Erythroblast (primary cell): ENCODE measurements around the gene DHX30.
"Not testable (repeated sequence)": the region's sequence is repeated elsewhere in the genome, so short reads cannot be mapped to it uniquely, and the experiment has no call there.

Source experiments
- DNase-seq, 2 experiments: peaks; one replicate each; lab custom pipeline; 2025; lab: John Stamatoyannopoulos, UW
- GATA1 ChIP-seq: IDR thresholded peaks from 2 replicates; pipeline ENCODE4 v1.6.1; 2011; ENCODE audit warnings: low read depth, mild to moderate bottlenecking, control low read depth, low read length, moderate library complexity
- POLR2A ChIP-seq: IDR thresholded peaks from 2 replicates; pipeline ENCODE4 v1.6.1; 2011; ENCODE audit warnings: mild to moderate bottlenecking, low read length

DHX30 gene

GRCh38 chr3:47871389-47871788 is 68.5 kb downstream of the DHX30 start:
- TF ChIP-seq POLR2A (no peak), GATA1 (no peak)
- DNase-seq: peak; percentile 84 to 94

GRCh38 chr3:47872916-47873315 is 70.0 kb downstream of the DHX30 start:
- DNase-seq: no peak
- TF ChIP-seq GATA1 (no peak), POLR2A (no peak)

GRCh38 chr3:47874438-47874837 is 71.5 kb downstream of the DHX30 start:
- TF ChIP-seq POLR2A: no peak
- DNase-seq: no peak

GRCh38 chr3:47874913-47875312 is 72.0 kb downstream of the DHX30 start:
- TF ChIP-seq POLR2A (no peak), GATA1 (no peak)
- peak; percentile 19 to 24 for DNase-seq

GRCh38 chr3:47877290-47877689 is 74.4 kb downstream of the DHX30 start:
- TF ChIP-seq GATA1: no peak
- no peak for DNase-seq

GRCh38 chr3:47877719-47878118 is 74.8 kb downstream of the DHX30 start:
- TF ChIP-seq POLR2A (no peak), GATA1 (no peak)
- DNase-seq: no peak

- TF ChIP-seq POLR2A: no peak
- no peak for TF ChIP-seq GATA1
- no peak for DNase-seq
These were observed 79.4 kb downstream of the DHX30 start for GRCh38 chr3:47882338-47882737.

- DNase-seq: no peak
- no peak for TF ChIP-seq GATA1
- no peak for TF ChIP-seq POLR2A
These were observed 81.7 kb downstream of the DHX30 start for GRCh38 chr3:47884603-47885002.

GRCh38 chr3:47885168-47885567 is 82.2 kb downstream of the DHX30 start:
- no peak for DNase-seq

GRCh38 chr3:47887991-47888390 is 85.1 kb downstream of the DHX30 start:
- DNase-seq: not testable (repeated sequence)

More at GRCh38 chr3:47885168-47885567, 82.2 kb downstream of the DHX30 start:
- TF ChIP-seq POLR2A: no peak

- TF ChIP-seq GATA1 (no peak), POLR2A (no peak)
These were observed 86.2 kb downstream of the DHX30 start for GRCh38 chr3:47888986-47889757.

GRCh38 chr3:47890126-47890827 is 87.3 kb downstream of the DHX30 start:
- no peak for TF ChIP-seq GATA1
- no peak for TF ChIP-seq POLR2A
- DNase-seq: no peak

More at GRCh38 chr3:47888986-47889757, 86.2 kb downstream of the DHX30 start:
- no peak for DNase-seq

- TF ChIP-seq GATA1 (no peak), POLR2A (no peak)
- no peak for DNase-seq
These were observed 88.1 kb downstream of the DHX30 start for GRCh38 chr3:47890828-47891612.

GRCh38 chr3:47891613-47892005 is 88.7 kb downstream of the DHX30 start:
- TF ChIP-seq POLR2A: no peak
- no peak for TF ChIP-seq GATA1
- no peak for DNase-seq
